B cell (primary cell): ENCODE results near the gene SHE. TPM values are rescaled to one million over a fixed set of nuclear protein-coding genes. Genes with fewer than 3 reads are reported as not detected.

Source experiments
- ATAC-seq: fragments of 200-7000 bp; cut with Tn5 transposase; one replicate; pipeline ENCODE4 v1.10.0; 2021; ENCODE audit warnings: low read depth, mild to moderate bottlenecking, moderate number of reproducible peaks, moderate library complexity
- CTCF ChIA-PET: fragments of 350-600 bp; sonication (Branson Sonifier 250); formaldehyde crosslinking; loops from one replicate; lab custom pipeline; 2021; ENCODE audit warnings: antibody characterized with exemption, inconsistent platforms; lab: Charles Lee
- POLR2A ChIA-PET: fragments of 350-600 bp; sonication (Branson Sonifier 250); formaldehyde crosslinking; loops from one replicate; lab custom pipeline; 2021; ENCODE audit warnings: antibody characterized with exemption; lab: Charles Lee
- DNase-seq: peaks from one replicate; pipeline ENCODE4 v3.0.0; 2013
- H2AFZ ChIP-seq: 2 replicates; pipeline ENCODE4 v1.6.1; 2012; ENCODE audit warnings: mild to moderate bottlenecking, low read depth, low read length; ENCODE audit not compliant: insufficient read depth, poor library complexity, severe bottlenecking
- H3K27ac ChIP-seq, 2 donors: 1 replicate in 1 of 2; 2 replicates in 1 of 2; pipeline ENCODE4 v1.5.1; 2012 to 2013; ENCODE audit warnings: low read length in 2 of 2, mild to moderate bottlenecking in 2 of 2, moderate library complexity in 1 of 2
- H3K27me3 ChIP-seq, 4 experiments: fragments of 200-600 bp in 1 of 4; sonication (generic) in 1 of 4; replicated peaks in 1 of 4; 1 replicate in 2 of 4; 2 replicates in 2 of 4; pipeline versions ENCODE4 v1.6.1 to v1.7.0; 2013 to 2016; ENCODE audit warnings: low read length in 3 of 4, mild to moderate bottlenecking in 2 of 4, mixed read lengths in 1 of 4, moderate library complexity in 1 of 4; ENCODE audit not compliant: insufficient read depth in 4 of 4, control insufficient read depth in 3 of 4; ENCODE audit errors: control extremely low read depth in 1 of 4
- H3K36me3 ChIP-seq, 2 experiments: replicated peaks in 1 of 2; 1 replicate in 1 of 2; 2 replicates in 1 of 2; pipeline versions ENCODE4 v1.6.1 to v1.7.1; 2013; ENCODE audit warnings: low read length in 1 of 2; ENCODE audit not compliant: insufficient read depth in 2 of 2, control insufficient read depth in 1 of 2; ENCODE audit errors: control extremely low read depth in 1 of 2, extremely low read depth in 1 of 2
- H3K4me1 ChIP-seq, 2 donors: fragments of 200-600 bp in 1 of 2; sonication (generic) in 1 of 2; 1 replicate in 1 of 2; 2 replicates in 1 of 2; pipeline versions ENCODE4 v1.5.1 to v1.6.1; 2013 to 2017; ENCODE audit warnings: low read length in 2 of 2; ENCODE audit not compliant: control insufficient read depth in 2 of 2, insufficient read depth in 2 of 2
- H3K4me2 ChIP-seq: replicated peaks from 2 replicates; pipeline ENCODE3; 2012; ENCODE audit warnings: mild to moderate bottlenecking, low read depth, low read length; ENCODE audit not compliant: poor library complexity, severe bottlenecking
- H3K4me3 ChIP-seq, 5 experiments: fragments of 200-600 bp in 1 of 5; sonication (generic) in 1 of 5; 1 replicate in 3 of 5; 2 replicates in 2 of 5; pipeline versions ENCODE4 v1.5.1 to v1.7.0; 2011 to 2016; ENCODE audit warnings: low read length in 4 of 5, mild to moderate bottlenecking in 4 of 5, low read depth in 2 of 5, control low read depth in 1 of 5, moderate library complexity in 1 of 5; ENCODE audit not compliant: insufficient read depth in 1 of 5; ENCODE audit errors: control extremely low read depth in 1 of 5, extremely low read depth in 1 of 5
- H3K79me2 ChIP-seq: fragments of 200-600 bp; sonication (generic); one replicate; pipeline ENCODE4 v1.6.0; 2016; ENCODE audit warnings: low read length; ENCODE audit not compliant: control insufficient read depth, insufficient read depth
- H3K9ac ChIP-seq: fragments of 200-600 bp; sonication (generic); 2 replicates; pipeline ENCODE4 v1.6.1; 2017; ENCODE audit warnings: mild to moderate bottlenecking, low read length, moderate library complexity
- H3K9me3 ChIP-seq, 3 donors: one replicate each; pipeline versions ENCODE4 v1.6.1 to v1.7.1; 2013; ENCODE audit warnings: low read length in 2 of 3; ENCODE audit not compliant: control insufficient read depth in 2 of 3, insufficient read depth in 1 of 3; ENCODE audit errors: control extremely low read depth in 1 of 3
- H4K20me1 ChIP-seq: 2 replicates; pipeline ENCODE4 v1.6.0; 2012; ENCODE audit warnings: mild to moderate bottlenecking, low read length; ENCODE audit not compliant: insufficient read depth, control insufficient read depth, poor library complexity, severe bottlenecking
- H3K27ac Mint-ChIP-seq: one replicate; pipeline ENCODE4 v1.8.0; 2021; ENCODE audit warnings: mixed read lengths
- H3K27me3 Mint-ChIP-seq: one replicate; pipeline ENCODE4 v1.8.0; 2021; ENCODE audit warnings: mixed read lengths
- H3K4me1 Mint-ChIP-seq: one replicate; pipeline ENCODE4 v1.8.0; 2021; ENCODE audit warnings: mixed read lengths
- H3K4me3 Mint-ChIP-seq: one replicate; pipeline ENCODE4 v1.8.0; 2021; ENCODE audit warnings: mixed read lengths
- H3K9me3 Mint-ChIP-seq: one replicate; pipeline ENCODE4 v1.8.0; 2022; ENCODE audit warnings: mixed read lengths; ENCODE audit not compliant: insufficient read depth
- CTCF ChIP-seq: fragments of 200-600 bp; IDR thresholded peaks from one replicate; pipeline ENCODE4 v1.8.0; 2022; ENCODE audit warnings: antibody characterized with exemption, mild to moderate bottlenecking
- EZH2 ChIP-seq: IDR thresholded peaks from 2 replicates; pipeline ENCODE4 v1.6.1; 2012; ENCODE audit warnings: borderline replicate concordance, low read depth, mild to moderate bottlenecking, moderate library complexity, low read length; ENCODE audit not compliant: insufficient read depth, poor library complexity, severe bottlenecking
- WGBS: methylation state at CpG from one replicate; pipeline ENCODE4 v1.1.5; 2013; ENCODE audit warnings: missing lambda C conversion rate; ENCODE audit not compliant: insufficient coverage; 5-methylcytosine and 5-hydroxymethylcytosine counted together
- intact Hi-C: fragments of 100-400 bp; cut with micrococcal nuclease; formaldehyde crosslinking; loops from one replicate; pipeline ENCODE4 v1.10.0; 2022
- polyA plus RNA-seq: library from polyadenylated mRNA; depleted of rRNA; stranded (reverse); fragments of >200 nt; gene quantifications from 2 replicates; pipeline ENCODE4 v1.2.3, GENCODE V29; 2012
- total RNA-seq, 2 donors: library from RNA; stranded (reverse); fragments of 120-200 nt in 1 of 2; gene quantifications; 1 replicate in 1 of 2; 2 replicates in 1 of 2; pipeline versions ENCODE4 v1.2.3 to v1.2.4, GENCODE V29; 2013 to 2022

The SHE gene
- total and polyA plus RNA-seq, 2 donors (not counting 1 experiment from before 2014, with no cell fraction given), result 0.01 TPM; not detected in 1

GRCh38 chr1:154547105-154547732, 45.0 kb upstream of the SHE start:
- Histone ChIP-seq H2AFZ (no peak overlapping the region), H3K9ac (no peak overlapping the region), H3K9me3 (peaks cover 0 to 2% (median 0%) of the 10 kb centered on the region in 3 donors), H3K4me3 (no peak overlapping the region), H3K27ac (no peak overlapping the region), H4K20me1 (peaks cover 14% of the 10 kb centered on the region), H3K79me2 (no peaks in the 10 kb centered on the region), H3K27me3 (no peaks in the 10 kb centered on the region), H3K36me3 (peaks cover 18 to 36% of the 10 kb centered on the region in 2 experiments), H3K4me1 (no peaks in the 10 kb centered on the region), H3K4me2 (no peak overlapping the region)
- ATAC-seq (no peak), DNase-seq (no peak)
- TF ChIP-seq EZH2 (no peak), CTCF (no peak)
- ChIA-PET POLR2A (no interaction called here), CTCF (interaction anchor here (0.6 to 6.6 kb wide), 22 partner anchors 8 to 538 kb away, joined by 3 to 188 read pairs (median 4); no protein-coding TSS in a partner anchor)
- intact Hi-C loops, result loop anchor here (5.0 kb wide), 1 partner anchor 225 kb away; the partner anchor contains the start of gene AQP10
- H3K4me3 Mint-ChIP-seq, result no peak overlapping the region
- peaks cover 9% of the 10 kb centered on the region for H3K27me3 Mint-ChIP-seq
- H3K9me3 Mint-ChIP-seq, result no peaks in the 10 kb centered on the region
- no peak overlapping the region for H3K27ac Mint-ChIP-seq
- H3K4me1 Mint-ChIP-seq, result peaks cover 5% of the 10 kb centered on the region
- 97% methylated on average over 6 of the region's 11 CpGs for WGBS
